OCI-LY3 (cell line): ENCODE measurements around the gene OR5L1.

Experiments
- EZH2phosphoT487 ChIP-seq: fragments of 200-600 bp; shearing (Covaris generic); IDR thresholded peaks from 2 replicates; pipeline ENCODE4 v1.6.1; 2018; ENCODE audit warnings: antibody characterized with exemption, mixed run types, low read depth
- TF ChIP-seq, protein P1 (sequence below): fragments of 200-600, 300-600 bp; sonication (generic); IDR thresholded peaks from 2 replicates; pipeline ENCODE4 v1.5.1; 2014; ENCODE audit warnings: antibody characterized with exemption, low read length, low read depth

DNA sequence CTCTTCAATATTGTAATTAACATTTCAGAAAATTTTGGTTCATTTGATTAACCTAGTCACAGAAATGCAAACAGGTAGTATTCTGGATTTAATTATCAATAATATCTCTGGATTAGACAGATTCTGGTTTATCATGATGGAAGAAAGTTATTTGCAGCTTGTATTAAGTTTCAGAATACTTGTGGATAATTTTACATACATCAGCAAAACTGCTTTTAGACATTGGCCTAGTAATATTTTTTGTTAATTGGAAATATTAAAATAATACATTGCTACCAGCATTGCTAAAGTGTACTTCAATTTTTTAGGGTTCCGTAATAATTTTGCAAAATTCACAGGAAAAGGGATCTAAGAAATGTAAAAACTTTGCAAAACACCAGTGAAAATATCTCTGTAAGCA lies 19.6 kb upstream of the OR5L1 start:
- TF ChIP-seq, protein P1, sequence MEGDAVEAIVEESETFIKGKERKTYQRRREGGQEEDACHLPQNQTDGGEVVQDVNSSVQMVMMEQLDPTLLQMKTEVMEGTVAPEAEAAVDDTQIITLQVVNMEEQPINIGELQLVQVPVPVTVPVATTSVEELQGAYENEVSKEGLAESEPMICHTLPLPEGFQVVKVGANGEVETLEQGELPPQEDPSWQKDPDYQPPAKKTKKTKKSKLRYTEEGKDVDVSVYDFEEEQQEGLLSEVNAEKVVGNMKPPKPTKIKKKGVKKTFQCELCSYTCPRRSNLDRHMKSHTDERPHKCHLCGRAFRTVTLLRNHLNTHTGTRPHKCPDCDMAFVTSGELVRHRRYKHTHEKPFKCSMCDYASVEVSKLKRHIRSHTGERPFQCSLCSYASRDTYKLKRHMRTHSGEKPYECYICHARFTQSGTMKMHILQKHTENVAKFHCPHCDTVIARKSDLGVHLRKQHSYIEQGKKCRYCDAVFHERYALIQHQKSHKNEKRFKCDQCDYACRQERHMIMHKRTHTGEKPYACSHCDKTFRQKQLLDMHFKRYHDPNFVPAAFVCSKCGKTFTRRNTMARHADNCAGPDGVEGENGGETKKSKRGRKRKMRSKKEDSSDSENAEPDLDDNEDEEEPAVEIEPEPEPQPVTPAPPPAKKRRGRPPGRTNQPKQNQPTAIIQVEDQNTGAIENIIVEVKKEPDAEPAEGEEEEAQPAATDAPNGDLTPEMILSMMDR = no peak
- TF ChIP-seq EZH2phosphoT487 = no peak
